Measurements from ENCODE around the gene RNF208. TPM values are rescaled to one million over a fixed set of nuclear protein-coding genes. Genes with fewer than 3 reads are reported as not detected.

RNF208 gene
- total RNA-seq, 1 donor from 2014 or later: 31.5 TPM

DNA sequence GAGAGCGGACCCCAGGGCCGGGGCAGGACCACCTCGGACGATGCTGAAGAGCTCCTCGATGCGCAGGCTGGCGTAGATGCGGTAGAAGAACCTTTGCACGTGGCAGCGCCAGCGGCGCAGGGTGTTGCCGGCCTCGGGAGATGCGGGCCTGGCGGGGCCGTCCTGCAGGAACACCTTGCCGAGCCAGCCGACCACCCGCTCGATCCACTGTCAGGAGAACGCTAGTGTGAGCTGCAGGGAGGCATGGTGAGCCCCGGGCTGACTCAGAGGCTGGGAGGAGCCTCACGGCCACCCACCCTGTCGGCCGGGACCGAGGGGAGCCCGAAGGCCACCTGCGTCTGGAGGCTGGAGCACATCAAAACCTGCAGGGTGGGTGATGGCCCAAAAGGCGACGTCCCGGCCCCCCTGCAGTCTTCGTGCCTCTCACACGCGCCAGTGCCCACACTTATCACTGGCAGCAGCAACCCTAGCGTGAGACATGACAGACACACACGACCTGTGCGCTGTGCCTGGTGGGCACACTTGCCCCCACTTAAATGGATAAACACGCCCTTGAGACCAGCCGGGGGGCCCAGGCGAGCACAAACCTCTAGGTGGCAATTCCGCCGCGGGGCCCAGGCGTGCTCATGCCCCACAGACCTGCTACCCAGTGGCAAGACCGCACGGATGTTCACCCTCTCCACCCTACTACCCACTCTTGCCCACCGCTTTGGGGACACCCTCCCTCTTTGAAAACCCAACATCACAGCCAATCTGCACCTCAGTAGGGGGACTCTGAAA, 37.0 kb downstream of the RNF208 start:
- H3K4me3 ChIP-seq: no peak overlapping the region
- TF ChIP-seq, protein P1, sequence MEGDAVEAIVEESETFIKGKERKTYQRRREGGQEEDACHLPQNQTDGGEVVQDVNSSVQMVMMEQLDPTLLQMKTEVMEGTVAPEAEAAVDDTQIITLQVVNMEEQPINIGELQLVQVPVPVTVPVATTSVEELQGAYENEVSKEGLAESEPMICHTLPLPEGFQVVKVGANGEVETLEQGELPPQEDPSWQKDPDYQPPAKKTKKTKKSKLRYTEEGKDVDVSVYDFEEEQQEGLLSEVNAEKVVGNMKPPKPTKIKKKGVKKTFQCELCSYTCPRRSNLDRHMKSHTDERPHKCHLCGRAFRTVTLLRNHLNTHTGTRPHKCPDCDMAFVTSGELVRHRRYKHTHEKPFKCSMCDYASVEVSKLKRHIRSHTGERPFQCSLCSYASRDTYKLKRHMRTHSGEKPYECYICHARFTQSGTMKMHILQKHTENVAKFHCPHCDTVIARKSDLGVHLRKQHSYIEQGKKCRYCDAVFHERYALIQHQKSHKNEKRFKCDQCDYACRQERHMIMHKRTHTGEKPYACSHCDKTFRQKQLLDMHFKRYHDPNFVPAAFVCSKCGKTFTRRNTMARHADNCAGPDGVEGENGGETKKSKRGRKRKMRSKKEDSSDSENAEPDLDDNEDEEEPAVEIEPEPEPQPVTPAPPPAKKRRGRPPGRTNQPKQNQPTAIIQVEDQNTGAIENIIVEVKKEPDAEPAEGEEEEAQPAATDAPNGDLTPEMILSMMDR (IDR thresholded peaks at IDR 0.05; ENCODE audit: borderline replicate concordance): no peak
- H3K27me3 ChIP-seq (ENCODE audit: low read depth): no peaks in the 10 kb centered on the region
- peaks cover 51% of the 10 kb centered on the region for H3K4me1 ChIP-seq
- peaks cover 69% of the 10 kb centered on the region for H3K36me3 ChIP-seq
- H3K9me3 ChIP-seq (replicated peaks): no peaks in the 10 kb centered on the region
- no peak overlapping the region for H3K27ac ChIP-seq (replicated peaks)
- no peak for DNase-seq
- intact Hi-C loops (cut with micrococcal nuclease): no loop called here

DNA sequence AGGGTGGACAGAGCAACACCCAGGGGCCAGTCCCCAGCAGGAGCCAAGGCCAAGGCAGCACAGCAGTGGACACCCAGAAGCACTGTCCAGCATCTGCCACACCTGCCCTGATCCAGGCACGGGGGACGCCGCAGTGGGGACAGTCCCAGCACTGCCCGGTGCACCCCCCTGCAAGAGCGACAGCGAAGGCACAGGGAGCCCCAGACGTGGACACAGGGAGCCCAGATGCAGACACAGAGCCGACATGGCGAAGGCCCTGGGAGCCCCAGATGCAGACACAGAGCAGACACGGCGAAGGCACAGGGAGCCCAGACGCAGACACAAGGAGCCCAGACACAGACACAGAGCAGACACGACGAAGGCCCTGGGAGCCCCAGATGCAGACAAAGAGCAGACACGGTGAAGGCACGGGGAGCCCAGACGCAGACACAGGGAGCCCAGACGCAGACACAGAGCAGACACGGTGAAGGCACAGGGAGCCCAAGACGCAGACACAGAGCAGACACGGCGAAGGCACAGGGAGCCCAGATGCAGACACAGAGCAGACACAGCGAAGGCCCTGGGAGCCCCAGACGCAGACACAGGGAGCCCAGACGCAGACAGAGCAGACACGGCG, 38.0 kb downstream of the RNF208 start:
- Histone ChIP-seq H3K4me3 (no peak overlapping the region), H3K27me3 (ENCODE audit: low read depth) (no peaks in the 10 kb centered on the region), H3K27ac (replicated peaks) (no peak overlapping the region), H3K4me1 (peaks cover 41% of the 10 kb centered on the region), H3K36me3 (peaks cover 74% of the 10 kb centered on the region), H3K9me3 (replicated peaks) (no peaks in the 10 kb centered on the region)
- intact Hi-C loops (cut with micrococcal nuclease): no loop called here
- no peak for DNase-seq
- TF ChIP-seq, protein P1 (IDR thresholded peaks at IDR 0.05; ENCODE audit: borderline replicate concordance): no peak

DNA sequence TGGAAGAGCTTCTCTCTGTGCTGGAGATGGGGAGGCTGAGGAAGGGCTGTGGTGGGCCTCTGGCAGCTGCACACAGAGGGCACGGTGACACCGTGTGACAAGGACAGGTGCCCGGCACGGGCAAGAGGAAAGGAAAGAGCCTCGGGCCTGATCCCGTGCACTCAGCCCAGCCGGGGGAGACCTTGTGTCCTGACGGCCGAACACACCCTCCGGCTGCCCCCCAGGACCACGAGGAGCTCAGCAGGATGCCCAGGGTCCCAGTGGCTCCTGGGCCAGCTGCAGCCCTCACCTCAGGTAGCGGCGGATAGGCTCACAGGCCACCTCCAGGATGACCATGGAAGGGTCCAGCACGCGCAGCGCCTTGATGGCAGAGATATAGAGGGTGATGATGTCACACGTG, 39.2 kb downstream of the RNF208 start:
- no peak for DNase-seq
- no peaks in the 10 kb centered on the region for H3K9me3 ChIP-seq (replicated peaks)
- peaks cover 83% of the 10 kb centered on the region for H3K36me3 ChIP-seq
- H3K27ac ChIP-seq (replicated peaks): no peak overlapping the region
- H3K4me3 ChIP-seq: no peak overlapping the region
- TF ChIP-seq, protein P1 (IDR thresholded peaks at IDR 0.05; ENCODE audit: borderline replicate concordance): no peak
- H3K4me1 ChIP-seq: peaks cover 30% of the 10 kb centered on the region
- intact Hi-C loops (cut with micrococcal nuclease): no loop called here
- H3K27me3 ChIP-seq (ENCODE audit: low read depth): no peaks in the 10 kb centered on the region

DNA sequence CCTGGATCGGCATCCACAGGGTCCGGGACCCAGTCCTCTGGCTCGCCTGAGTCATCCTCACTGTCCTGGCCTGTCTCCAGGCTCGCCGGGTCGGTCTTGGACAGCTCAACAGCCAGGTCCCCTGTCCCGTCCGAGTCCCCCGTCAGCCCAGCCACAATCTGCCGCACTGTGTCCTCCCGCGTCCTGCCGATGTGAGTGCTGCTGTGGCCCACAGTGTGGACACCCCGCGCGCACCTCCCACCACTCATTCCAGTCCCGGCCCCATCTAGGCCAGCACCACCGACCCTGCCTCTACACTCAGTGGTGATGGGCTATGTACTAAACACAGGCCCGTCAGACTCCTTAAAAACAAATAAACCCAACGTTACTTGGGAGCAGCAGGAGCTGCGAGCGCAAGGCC, 40.4 kb downstream of the RNF208 start:
- H3K27ac ChIP-seq (replicated peaks): no peak overlapping the region
- H3K27me3 ChIP-seq (ENCODE audit: low read depth): no peaks in the 10 kb centered on the region
- H3K4me3 ChIP-seq: no peak overlapping the region
- H3K36me3 ChIP-seq: peaks cover 77% of the 10 kb centered on the region
- no peaks in the 10 kb centered on the region for H3K9me3 ChIP-seq (replicated peaks)
- intact Hi-C loops (cut with micrococcal nuclease): no loop called here
- TF ChIP-seq, protein P1 (IDR thresholded peaks at IDR 0.05; ENCODE audit: borderline replicate concordance): no peak
- H3K4me1 ChIP-seq: peaks cover 18% of the 10 kb centered on the region
- DNase-seq: no peak

DNA sequence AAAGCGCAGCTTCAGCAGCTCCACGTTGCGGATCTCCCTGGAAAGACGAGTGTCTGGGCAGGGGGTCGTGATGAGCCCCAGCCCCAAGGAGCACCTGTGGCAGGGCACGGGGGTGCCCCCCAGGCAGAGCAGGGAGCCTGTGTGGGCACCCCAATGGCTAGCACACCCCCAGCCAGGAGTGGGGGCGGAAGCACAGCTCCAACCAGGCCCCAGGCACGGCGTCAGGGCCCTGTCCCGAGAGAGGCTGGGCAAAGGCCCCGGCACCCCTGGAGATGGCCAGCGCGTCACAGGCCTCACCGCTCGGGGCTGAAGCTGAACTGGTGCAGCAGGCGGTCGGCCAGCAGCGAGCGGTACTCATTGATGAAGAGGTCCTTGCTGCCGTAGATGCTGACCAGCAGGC, 41.5 kb downstream of the RNF208 start:
- Histone ChIP-seq H3K36me3 (peaks cover 67% of the 10 kb centered on the region), H3K4me3 (no peak overlapping the region), H3K4me1 (peaks cover 7% of the 10 kb centered on the region), H3K9me3 (replicated peaks) (no peaks in the 10 kb centered on the region), H3K27me3 (ENCODE audit: low read depth) (no peaks in the 10 kb centered on the region), H3K27ac (replicated peaks) (no peak overlapping the region)
- intact Hi-C loops (cut with micrococcal nuclease): no loop called here
- TF ChIP-seq, protein P1 (IDR thresholded peaks at IDR 0.05; ENCODE audit: borderline replicate concordance): no peak
- DNase-seq: no peak
